PC-9 (cell line): ENCODE measurements around the gene FOLR1.

Source experiments
- CTCF ChIP-seq: fragments of 200-600 bp; sonication (generic); conservative IDR thresholded peaks from 2 replicates; pipeline ENCODE4 v1.6.1; 2017; ENCODE audit warnings: mixed run types, antibody characterized with exemption, mild to moderate bottlenecking, moderate library complexity
- EZH2 ChIP-seq: fragments of 200-600 bp; sonication (generic); IDR thresholded peaks from 2 replicates; pipeline ENCODE4 v1.8.0; 2017; ENCODE audit warnings: antibody characterized with exemption, low read depth

- TF ChIP-seq CTCF, result no peak
- no peak for TF ChIP-seq EZH2
These were observed 12.7 kb upstream of the FOLR1 start for GRCh38 chr11:72179049-72179803.
